Activated T-helper 17 cell treated with anti-CD3 and anti-CD28 coated beads, Interleukin-2, amount 50 U/mL, for 72 hours (primary cell): ENCODE measurements around the gene YTHDC1. TPM values are rescaled to one million over a fixed set of nuclear protein-coding genes. Genes with fewer than 3 reads are reported as not detected.

Source experiments
- total RNA-seq, 2 donors: library from RNA; stranded (reverse); gene quantifications; one replicate each; pipeline ENCODE4 v1.2.3, GENCODE V29; 2022

The YTHDC1 gene
- total RNA-seq, 2 donors from 2014 or later, result 81.2 to 96.9 TPM

Other genes starting within 250 kb of the YTHDC1 start
- gene TMPRSS11F, start 220.2 kb downstream of the YTHDC1 start, total RNA-seq, result not detected
- not detected for gene TMPRSS11B, start 104.4 kb downstream of the YTHDC1 start, total RNA-seq
- not detected for gene TMPRSS11E, start 97.4 kb upstream of the YTHDC1 start, total RNA-seq
- not detected for gene UGT2B17, start 226.2 kb upstream of the YTHDC1 start, total RNA-seq